Measurements from ENCODE around the gene CEP83.

DNA sequence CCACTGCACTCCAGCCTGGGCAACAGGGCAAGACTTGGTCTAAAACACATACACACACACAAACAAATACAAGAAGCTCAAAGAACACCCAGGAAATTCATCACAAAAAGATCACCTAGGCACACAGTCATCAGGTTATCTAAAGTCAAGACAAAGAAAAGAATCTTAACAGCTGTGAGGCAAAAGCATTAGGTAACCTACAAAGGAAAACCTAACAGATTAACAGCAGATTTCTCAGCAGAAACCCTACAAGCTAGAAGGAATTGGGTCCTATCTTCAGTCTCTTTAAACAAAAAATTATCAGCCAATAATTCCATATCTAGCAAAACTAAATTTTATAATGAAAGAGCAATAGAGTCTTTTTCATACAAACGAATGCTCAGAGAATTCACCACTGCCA lies 22.4 kb downstream of the CEP83 start:
- no peak for TF ChIP-seq EZH2 (IDR thresholded peaks at IDR 0.05; ENCODE audit: insufficient read depth, poor library complexity, severe bottlenecking)
- no peak for TF ChIP-seq EZH2phosphoT487 (IDR thresholded peaks at IDR 0.05; ENCODE audit: insufficient read depth, low read depth)
